OCI-M1 (cell line): ENCODE data around the gene MAPT.

ENCODE experiments used
- DNase-seq: peaks from one replicate; lab custom pipeline; 2025; lab: John Stamatoyannopoulos, UW

MAPT gene

DNA sequence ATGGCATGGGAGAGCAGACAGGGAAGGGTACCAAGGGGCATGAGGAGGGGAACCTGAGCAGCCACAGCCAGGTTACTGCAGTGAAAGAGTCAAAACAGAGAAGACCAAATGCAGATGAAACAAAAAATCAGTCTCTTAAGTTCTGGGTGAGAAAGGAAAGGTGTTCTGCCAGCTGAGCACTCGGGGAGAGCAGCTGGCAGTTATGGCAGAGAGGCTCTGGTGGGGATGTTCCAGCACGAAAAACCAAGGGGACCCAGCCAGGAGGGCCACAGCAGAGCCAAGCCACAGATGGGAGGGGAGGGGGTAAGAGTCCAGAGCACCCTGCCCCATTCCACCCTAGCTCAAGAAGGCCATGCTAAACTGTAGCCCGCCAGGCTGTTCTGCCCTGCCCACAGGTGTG lies 136.4 kb downstream of the MAPT start:
- no peak for DNase-seq

DNA sequence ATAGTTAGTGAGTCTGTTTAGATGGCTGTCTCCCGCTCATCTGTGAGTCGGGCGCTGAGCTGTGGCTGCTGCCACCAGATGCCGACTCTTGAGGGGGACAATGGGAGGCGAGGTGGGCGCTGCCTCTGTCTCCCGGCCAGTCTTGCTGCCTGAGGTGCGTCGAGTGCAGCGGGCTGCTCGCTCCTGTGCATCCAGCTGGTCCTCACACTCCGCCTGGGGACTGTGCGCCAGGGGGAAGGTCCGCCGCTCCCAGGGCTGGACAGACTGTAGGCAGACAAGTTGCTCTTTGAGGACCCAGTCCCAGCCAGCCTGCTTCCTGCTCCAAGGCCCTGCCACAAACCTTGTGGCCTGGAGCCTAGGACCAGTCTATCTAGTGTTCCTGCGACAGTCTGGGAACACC lies 137.1 kb downstream of the MAPT start:
- DNase-seq = no peak

DNA sequence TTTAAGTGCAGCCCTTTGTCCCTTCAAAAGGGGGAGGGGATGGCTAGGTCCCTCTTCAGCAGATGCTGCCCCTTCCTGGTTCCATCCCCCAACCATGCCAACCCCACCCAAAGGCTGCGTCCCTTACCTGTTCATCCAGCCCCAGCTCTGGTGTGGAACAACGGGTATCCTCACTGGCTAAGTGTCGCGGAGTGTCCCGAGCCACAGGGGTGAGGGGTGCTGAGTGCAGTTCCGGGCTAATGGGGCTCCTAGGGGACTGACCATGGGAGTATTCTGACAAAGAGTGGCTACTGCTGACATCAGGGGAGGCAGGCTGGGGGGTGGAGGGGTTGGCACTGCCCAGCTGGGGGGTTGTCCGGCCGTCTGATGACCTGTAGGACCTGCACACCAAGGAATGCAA lies 137.6 kb downstream of the MAPT start:
- no peak for DNase-seq

DNA sequence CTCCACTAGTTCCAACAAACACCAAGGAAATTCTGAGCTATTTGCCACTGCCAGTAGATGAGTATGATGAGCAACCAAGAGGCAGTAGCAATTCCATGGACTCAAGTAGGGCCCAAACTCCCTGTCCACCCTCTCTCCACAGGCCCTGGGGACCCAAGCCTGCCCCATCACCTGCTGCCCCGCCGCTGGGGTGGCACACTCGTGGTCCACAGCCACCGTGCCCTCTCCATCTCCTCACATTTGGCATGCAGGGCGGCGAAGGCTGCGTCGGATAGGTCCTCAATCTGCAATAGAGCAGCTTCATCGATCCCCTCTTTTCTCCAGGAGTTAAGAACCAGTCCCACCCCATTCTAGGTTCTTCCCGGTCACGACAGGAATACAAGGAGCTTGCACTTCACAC lies 138.6 kb downstream of the MAPT start:
- no peak for DNase-seq

DNA sequence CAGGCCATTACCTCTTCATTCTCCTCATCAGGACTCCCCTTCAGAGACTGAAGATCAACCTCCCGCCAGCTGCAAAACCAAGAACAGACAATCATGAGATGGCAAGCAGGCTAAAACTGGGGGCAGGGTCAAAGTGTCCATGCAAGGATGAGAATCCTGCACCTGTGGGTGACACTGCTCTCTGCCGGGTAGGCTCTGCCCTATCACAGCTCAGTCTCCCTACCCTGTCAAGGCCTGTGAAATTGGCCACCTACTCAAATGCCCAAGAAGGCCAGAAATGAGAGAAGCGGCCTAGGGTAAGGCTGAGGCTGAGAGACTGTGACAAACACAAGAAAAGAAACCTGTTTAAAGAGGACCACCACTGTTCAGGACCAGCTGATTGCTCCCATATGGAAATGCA lies 139.0 kb downstream of the MAPT start:
- no peak for DNase-seq

DNA sequence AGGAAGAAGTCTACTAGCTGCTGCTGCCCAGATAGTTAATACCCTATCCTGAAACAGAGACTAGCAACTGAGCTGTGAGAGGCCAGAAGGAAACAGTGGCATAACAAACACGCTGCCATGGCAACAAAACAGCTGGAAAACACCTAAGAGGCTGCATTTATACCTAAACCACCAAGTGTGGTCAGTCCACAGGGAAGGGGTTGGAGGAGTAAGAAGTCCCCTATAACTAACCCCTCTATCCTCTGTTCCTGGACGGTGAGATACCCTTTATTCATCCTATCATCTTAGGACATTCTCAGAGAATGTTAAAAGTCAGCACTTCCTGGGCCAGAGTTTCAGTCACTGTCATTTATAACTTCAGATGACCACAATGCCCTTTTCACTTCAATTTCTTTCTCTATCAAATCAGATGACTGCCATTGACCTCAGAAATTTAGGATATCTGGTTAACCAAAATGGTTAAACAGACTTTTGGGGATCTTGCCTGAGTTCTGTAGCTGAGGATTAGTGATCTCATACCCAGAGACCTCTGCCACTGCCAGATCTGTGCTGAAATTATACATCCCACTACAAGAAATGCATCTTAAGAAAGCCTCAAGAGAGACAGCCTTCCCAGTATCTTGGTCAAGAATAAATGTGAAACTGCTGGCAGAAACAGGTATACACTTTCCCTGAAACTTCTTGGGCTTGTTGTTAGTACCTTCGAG lies 140.9 kb downstream of the MAPT start:
- DNase-seq = no peak

DNA sequence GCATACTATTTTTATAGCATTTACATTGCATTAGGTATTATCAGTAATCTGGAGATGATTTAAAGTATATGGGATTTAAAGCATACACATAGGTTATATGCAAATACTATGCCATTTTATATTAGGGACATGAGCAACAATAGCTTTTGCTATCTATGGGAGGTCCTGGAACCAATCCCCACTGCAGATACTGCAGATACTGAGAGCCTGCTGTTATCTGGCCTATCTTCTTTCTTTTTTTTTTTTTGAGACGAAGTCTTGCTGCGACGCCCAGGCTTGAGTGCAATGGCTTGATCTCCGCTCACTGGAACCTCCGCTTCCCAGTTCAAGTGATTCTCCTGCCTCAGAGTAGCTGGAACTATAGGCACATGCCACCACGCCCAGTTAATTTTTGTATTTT lies 142.1 kb downstream of the MAPT start:
- DNase-seq = no peak

DNA sequence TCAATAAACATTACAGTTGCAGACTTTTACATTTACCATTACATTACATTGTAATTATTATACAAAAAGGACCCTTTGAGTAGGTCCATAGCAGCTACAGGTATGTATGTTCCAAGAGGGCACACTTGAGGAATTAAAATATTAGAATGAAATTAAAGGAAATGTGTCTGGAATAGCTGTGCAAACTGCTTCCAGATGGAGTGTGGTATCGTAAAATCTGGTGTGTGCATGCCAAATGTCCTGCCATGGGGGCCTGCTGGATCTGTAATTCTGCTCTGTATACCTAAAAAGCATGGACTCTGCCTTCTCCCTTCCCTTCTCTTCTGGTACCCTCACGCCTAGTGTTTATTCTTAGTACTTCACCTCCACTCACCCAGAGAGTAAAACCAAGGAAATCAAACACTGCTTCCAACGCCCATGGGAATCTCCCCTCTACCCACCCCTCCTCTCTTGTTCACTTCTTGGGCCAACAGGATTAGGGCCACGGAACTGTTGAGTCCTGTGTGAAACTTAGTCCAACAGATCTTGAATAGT lies 143.4 kb downstream of the MAPT start:
- no peak for DNase-seq

DNA sequence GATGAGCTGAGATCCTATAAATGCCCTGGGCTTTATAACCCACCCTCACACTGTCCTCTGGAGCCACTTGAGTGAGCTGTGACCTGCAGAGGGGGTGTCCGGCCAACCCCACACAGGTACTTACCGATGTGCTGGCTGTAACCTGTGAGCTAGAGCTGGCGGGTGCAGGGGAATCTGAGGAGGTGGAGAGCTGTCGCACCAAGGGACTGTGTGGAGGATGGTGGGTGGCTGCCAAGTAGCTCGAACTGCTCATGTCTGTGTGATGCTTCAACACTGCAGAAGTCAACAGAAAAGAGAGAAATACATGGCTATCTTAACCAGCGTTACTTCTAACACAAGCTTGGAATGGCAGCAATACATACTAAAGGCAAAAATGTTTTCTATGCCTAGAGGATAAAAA lies 144.1 kb downstream of the MAPT start:
- no peak for DNase-seq

DNA sequence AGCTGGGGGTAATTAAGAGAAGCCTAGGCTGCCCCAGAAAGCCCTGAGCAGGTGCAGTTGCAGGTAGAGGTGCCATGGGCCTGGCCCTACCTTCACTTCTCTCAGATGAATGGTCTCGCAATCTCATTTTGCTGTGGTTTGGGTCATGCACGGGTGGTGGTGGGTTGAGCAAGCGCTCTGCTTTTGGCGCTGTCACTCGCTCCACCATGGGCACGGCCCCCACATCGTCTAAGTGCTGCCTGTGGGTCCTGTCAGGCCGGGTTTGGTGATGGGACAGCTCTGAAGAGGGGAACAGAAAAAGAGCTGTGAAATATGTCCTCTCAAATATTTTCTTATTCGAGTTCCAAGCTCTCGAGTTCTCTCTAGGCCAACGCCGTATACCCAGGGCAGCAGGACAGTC lies 144.6 kb downstream of the MAPT start:
- DNase-seq = no peak

DNA sequence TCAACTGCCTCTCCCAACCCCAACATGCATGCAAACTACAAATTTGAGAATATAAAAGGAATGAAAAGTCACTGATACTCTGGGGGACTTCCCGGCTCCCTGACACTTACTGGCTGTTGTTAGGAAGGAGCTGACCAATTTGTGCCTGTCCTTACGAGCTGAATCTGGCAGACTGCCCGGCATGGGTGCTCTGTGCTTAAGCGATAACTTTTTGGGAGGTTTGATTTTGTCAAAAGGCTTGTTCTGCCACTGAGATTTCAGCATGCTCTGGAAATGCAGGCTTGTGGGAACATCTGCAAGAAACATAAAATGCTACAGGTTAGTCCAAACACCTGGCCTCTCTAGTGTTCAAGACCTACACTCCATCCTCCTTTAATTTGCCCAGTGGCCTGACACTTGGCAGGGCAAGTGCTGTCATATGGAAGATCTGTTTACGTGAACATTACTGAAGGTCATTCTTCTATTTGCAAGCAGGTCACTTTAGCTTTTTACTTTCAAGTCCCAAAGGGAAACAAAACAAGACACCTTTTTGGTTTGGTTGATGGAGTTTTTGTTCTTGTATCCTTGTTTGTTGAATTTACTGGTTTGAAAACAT lies 145.3 kb downstream of the MAPT start:
- no peak for DNase-seq

DNA sequence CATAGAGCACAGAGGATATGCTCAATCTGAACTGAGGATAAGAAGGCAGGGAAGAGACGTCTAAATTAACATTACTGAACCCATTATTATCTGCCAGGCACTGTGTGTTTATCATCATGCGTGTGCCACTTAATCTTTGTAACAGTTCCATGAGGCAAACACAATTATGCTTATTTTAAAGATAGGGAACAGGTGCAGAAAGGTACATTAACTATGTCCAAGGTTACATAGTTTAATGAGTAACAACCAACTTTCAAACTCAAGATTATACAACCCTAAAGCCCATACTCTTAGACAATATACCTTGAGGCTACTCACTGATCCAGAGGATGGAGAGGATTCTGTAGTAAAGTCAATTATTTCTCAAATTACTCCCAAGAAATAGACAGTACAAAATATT lies 147.9 kb downstream of the MAPT start:
- no peak for DNase-seq

DNA sequence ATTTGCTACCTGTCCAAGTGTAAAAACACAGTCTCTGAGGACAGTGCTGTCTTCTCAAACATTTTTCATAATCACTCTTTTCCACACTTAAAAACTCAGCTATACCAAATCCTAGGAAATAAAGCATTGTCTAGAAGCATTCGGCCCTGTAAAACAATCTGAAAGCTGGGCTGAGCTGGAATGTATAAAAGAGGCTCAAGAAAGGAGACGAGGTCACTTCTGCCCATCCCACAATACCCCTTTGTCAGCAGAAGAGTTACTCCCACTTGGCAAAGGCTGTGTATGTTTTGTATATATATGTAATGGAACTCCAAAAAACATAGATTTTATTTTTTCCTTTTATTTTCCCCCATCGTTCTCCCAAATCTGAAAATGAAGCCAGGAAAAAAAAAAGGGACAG lies 148.6 kb downstream of the MAPT start:
- DNase-seq = no peak

DNA sequence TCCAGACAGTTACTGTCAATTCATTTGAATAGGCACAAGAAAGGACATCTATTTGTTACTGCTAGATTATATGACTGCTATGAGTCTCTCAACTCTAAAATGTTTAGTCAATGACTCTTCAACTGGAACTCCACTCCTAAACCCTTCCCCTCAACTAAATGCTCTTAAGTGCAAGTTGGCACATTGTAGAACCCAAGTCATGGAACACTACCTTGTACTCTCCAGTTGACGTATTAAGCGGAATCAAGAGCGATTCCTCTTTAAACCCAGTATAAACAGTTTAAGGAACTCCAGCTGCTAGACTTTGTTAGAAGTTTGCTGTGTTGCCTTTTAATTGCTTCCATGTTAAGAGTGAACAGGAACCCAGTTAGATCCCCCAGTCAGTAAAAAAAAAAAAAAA lies 149.3 kb downstream of the MAPT start:
- DNase-seq = no peak

DNA sequence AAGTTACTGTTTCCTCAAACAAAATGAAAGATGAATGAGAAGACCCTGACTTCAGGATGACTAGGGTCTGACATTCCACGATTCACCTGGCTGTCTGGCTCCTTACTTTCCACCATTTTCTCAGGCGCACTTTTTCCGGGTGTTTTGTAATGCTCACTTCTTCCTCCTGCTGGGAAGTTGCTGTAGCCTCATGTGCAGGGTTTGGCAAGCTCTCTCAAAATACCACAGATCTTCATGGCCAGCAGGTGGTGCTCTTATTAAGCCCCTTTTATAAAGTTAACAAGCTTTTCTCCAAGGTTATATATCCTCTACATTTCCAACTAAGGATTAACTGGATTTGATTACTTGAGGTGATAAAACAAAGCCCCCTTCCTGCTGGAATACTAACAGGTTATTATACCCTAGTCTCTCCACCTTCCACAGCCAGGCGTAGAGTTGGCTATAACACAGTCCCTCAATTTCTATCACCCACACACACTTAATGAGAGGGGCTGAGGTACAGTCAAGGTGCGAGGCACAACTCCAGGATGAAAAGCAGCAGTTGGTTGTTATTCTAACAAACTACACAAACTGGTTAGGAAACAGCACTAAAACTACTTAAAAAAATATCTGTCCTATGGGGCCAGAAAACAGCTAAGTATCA lies 150.1 kb downstream of the MAPT start:
- peak; percentile 83 for DNase-seq

DNA sequence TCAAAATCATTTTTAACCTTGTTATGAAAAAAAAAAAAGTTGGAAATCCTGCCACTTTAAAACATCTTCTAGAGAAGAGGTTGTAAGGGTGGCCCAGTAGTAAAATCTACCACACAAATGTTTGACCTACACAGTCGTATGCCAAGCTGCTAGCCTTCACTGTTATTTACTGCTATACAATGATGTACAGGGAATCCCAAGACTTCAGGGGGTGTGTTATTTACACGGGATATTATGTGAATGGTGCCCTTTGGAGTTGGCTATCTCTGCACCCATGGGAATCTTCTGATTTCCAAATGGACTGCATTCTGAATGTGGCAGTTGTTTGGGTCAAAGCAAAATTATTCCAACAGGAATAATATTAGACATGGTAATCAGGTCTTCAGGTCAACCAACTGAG lies 150.6 kb downstream of the MAPT start:
- DNase-seq = no peak

DNA sequence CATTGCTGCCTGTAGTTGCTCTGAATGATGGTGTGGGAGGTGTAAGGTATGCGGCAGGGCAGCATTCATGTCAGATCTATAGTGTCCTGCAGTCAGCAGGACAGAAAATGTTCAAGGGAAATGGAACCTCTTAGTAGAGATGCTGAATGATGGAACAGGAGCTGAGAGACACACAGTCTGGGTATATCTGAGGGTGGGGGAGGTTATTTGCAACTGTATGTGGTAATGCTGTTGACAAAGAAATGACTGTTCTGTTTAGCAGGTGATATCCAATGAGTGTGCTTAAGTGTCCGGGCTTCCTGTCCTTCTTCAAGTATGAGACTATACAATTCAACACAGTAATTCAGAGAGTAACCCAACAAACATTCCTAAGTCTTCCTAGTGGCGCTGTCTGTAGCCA lies 151.3 kb downstream of the MAPT start:
- no peak for DNase-seq

DNA sequence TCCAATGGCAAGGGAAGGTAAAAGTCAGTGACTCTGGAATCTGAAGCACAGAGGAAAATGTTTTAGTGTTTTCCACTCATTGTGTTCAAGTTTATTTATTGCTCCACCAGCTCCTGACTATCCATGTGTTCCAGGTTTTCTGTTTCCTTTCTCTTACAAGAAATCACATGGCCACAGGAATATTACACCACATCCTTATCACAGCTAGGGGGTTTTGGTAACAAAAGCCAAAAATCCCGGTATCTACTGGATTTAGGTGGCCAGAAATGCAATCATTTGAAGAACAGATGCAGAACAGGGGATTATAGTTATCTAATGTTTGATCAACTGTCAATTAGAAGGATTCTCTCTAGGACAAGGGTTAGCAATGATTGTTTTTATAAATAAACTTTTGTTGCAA lies 152.6 kb downstream of the MAPT start:
- peak; percentile 59 for DNase-seq

DNA sequence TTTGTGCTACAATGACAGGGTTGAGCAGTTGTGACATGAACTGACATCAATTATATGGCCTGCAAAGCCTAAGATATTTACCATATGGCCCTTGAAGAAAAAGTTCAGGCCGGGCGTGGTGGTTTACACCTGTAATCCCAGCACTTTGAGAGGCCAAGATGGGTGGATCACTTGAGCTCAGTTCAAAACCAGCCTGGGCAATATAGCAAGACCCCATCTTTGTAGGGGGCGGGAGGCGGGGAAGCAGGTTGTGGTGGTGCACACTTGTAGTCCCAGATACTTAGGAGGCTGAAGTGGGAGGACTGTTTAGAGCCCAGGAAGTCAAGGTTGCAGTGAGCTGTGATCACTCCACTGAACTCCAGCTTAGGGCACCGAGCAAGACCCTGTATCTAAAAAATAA lies 153.0 kb downstream of the MAPT start:
- DNase-seq = no peak

DNA sequence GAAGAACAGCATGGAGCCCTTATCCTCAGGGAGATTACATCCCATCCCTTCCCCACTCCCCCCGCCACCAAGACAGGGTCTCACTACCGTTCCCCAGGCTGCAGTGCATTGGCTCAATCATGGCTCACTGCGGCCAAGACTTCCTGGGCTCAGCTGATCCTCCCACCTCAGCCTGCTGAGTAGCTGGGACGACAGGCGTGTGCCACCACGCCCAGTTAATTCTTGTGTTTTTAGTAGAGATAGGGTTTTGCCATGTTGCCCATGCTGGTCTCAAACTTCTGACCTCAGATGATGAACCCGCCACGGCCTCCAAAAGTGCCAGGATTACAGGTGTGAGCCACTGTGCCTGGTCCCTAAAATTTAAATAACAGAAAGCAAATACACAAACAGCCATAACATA lies 153.5 kb downstream of the MAPT start:
- no peak for DNase-seq

DNA sequence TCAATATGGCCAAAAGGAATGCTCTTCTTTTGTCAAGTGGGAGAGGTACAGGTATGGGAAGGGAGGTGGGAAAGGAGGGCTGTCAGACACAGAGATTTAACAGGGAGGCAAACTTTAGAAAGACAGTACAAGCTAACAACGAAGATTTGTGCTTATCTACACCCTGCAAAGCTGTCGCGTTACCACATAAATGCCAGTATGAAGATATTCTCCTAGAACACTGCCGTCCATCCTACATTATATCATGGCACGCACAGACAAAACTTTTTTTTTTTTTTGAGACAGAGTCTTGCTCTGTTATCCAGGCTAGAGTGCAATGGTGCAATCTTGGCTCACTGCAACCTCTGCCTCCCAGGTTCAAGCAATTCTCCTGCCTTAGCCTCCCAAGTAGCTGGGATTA lies 155.3 kb downstream of the MAPT start:
- no peak for DNase-seq

DNA sequence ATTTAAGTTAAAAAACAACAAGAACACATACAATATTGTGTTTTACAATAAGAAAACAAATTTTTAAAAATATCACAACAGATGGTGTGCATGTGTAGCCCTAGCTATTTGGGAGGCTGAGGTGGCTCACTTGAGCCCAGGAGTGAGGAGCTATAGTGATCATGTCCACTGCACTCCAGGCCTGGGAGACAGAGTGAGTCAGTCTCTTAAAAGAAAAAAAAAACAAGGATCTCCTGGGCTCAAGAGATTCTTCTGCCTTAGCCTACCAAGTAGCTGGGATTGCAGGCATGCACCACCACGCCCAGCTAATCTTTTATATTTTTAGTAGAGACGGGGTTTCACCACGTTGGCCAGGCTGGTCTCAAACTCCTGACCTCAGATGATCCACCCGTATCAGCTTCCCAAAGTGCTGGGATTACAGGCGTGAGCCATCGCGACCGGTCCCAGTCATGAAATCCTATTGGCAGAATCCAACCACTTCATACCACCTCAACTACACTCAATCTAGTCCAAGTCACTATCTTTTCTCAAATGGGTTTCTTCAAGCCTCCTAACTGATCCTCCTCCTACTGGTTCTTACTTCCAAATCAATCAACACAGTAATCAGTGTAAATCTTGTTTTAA lies 159.7 kb downstream of the MAPT start:
- no peak for DNase-seq

DNA sequence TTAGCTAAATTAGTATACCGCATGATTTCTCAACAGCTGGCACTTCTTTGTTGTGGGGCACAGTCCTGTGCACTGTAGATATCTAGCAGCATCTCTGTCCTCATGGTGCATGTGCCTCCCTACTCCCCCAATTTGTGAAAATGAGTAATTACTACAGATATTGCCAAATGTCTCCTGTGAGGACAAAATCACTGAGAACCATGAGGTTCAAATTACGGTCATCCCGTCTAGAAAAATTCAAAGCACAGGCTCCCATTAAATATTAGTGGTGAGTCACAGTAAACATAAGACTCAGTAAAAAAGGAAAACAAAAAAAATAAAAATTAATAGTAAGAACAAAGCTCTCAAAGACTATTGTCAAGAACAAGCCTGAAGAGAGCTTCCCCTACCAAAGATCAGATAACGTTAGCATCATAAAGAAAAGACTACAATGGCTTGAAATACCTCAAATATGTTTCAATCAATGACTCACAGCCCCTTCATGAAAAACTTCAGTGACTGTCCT lies 162.5 kb downstream of the MAPT start:
- no peak for DNase-seq
